ENCODE measurements around the gene PLCH2. TPM values are rescaled to one million over a fixed set of nuclear protein-coding genes. Genes with fewer than 3 reads are reported as not detected.

Gene PLCH2
- total RNA-seq, 4 donors from 2014 or later: 83.3 to 324 (median 130) TPM

DNA sequence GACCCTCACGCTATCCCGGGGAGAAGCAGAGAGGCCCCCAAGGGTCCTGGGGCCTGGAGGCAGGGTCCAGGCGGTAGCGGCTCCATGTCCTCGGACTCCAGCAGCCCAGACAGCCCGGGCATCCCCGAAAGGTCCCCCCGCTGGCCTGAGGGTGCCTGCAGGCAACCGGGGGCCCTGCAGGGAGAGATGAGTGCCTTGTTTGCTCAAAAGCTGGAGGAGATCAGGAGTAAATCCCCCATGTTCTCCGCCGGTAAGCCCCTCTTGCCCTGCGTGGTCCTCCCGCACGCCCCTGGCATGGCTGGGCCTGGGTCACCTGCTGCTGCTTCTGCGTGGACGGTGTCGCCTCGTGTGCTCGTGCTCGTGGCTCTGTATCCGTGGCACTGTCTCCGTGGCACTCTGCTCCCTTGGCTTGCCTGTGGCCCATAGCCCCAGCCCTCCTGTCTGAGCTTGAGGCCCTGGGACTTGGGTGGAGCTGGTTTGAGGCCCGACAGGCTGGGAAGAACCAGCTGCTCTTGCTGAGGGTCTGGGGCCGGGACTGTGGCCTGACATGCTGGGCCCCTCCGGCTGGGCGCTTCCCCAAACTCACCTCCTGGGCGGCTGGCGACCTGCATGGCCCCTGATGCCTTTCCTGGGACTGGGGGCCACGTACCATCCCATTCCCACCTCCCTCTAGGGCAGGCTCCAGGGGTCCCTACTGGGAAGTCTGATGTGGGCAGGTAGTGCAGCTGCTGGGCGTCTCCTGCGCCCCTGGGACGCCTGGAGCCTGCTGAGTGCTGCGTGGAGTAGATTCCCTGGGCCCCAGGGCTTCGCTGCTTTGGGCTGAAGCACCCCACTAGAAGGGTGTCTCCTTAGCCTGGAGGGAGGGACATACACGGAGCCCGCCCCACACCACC is 26.8 kb downstream of the PLCH2 start:
- Histone ChIP-seq H3K4me1 (peaks cover 26% of the 10 kb centered on the region), H3K9me3 (no peaks in the 10 kb centered on the region), H3K4me3 (no peak overlapping the region), H3K27me3 (peaks cover 51% of the 10 kb centered on the region), H3K27ac (no peak overlapping the region), H3K36me3 (peaks cover 14% of the 10 kb centered on the region)
- WGBS: 81% methylated on average over 15 of the region's 36 CpGs
- DNase-seq (ENCODE audit: low spot score in 2 of 2): no peak
- TF ChIP-seq, protein P1, sequence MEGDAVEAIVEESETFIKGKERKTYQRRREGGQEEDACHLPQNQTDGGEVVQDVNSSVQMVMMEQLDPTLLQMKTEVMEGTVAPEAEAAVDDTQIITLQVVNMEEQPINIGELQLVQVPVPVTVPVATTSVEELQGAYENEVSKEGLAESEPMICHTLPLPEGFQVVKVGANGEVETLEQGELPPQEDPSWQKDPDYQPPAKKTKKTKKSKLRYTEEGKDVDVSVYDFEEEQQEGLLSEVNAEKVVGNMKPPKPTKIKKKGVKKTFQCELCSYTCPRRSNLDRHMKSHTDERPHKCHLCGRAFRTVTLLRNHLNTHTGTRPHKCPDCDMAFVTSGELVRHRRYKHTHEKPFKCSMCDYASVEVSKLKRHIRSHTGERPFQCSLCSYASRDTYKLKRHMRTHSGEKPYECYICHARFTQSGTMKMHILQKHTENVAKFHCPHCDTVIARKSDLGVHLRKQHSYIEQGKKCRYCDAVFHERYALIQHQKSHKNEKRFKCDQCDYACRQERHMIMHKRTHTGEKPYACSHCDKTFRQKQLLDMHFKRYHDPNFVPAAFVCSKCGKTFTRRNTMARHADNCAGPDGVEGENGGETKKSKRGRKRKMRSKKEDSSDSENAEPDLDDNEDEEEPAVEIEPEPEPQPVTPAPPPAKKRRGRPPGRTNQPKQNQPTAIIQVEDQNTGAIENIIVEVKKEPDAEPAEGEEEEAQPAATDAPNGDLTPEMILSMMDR (IDR thresholded peaks at IDR 0.05): no peak
- TF ChIP-seq POLR2A (IDR thresholded peaks at IDR 0.05) (no peak), EP300 (IDR thresholded peaks at IDR 0.05) (no peak), POLR2AphosphoS5 (IDR thresholded peaks at IDR 0.05) (no peak)

DNA sequence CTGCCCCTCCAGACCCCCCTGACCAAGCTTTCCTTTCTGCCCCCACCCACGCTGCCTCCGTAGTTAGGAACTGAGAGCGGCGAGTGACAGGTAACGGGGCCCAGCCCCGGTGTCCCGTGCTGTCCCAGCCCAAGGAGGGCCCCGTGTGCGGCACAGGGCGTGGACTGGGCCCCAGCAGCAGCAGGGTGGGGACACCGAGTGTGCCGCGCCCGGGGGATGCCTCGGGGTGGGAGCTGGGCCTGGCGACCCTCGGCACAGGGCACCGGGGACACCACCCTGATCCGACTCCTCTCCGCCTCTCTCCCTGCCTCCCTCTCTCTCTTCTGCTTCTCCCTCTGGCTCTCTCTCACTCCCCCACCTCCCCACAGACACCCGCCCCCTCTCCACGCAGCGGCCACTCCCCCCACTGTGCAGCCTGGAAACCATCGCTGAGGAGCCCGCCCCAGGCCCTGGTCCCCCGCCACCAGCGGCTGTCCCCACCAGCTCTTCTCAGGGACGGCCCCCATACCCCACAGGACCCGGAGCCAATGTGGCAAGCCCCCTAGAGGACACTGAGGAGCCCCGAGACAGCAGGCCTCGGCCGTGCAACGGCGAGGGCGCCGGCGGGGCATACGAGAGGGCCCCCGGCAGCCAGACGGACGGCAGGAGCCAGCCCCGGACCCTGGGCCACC is 27.6 kb downstream of the PLCH2 start:
- Histone ChIP-seq H3K9me3 (no peaks in the 10 kb centered on the region), H3K36me3 (peaks cover 22% of the 10 kb centered on the region), H3K4me1 (peaks cover 26% of the 10 kb centered on the region), H3K27ac (no peak overlapping the region), H3K27me3 (peaks cover 47% of the 10 kb centered on the region), H3K4me3 (no peak overlapping the region)
- DNase-seq (ENCODE audit: low spot score in 2 of 2): no peak
- WGBS: 65% methylated on average over 22 of the region's 42 CpGs
- TF ChIP-seq EP300 (IDR thresholded peaks at IDR 0.05): no peak
- TF ChIP-seq, protein P1 (IDR thresholded peaks at IDR 0.05): no peak
- TF ChIP-seq POLR2A (IDR thresholded peaks at IDR 0.05): no peak
- TF ChIP-seq POLR2AphosphoS5 (IDR thresholded peaks at IDR 0.05): no peak

DNA sequence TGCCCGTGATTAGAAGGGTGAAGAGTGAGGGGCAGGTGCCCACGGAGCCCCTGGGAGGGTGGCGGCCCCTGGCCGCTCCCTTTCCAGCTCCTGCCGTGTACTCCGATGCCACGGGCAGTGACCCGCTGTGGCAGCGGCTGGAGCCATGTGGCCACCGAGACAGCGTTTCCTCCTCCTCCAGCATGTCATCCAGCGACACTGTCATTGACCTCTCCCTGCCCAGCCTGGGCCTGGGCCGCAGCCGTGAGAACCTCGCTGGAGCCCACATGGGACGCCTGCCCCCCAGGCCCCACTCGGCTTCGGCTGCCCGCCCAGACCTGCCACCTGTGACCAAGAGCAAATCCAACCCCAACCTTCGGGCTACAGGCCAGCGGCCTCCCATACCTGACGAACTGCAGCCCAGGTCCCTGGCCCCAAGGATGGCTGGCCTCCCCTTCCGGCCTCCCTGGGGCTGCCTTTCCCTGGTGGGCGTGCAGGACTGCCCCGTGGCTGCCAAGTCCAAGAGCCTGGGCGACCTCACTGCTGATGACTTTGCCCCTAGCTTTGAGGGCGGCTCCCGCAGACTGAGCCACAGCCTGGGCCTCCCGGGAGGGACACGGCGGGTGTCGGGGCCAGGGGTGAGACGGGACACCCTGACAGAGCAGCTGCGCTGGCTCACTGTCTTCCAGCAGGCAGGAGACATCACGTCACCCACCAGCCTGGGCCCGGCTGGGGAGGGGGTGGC is 28.3 kb downstream of the PLCH2 start:
- 60% methylated on average over 9 of the region's 36 CpGs for WGBS
- no peak for TF ChIP-seq POLR2AphosphoS5 (IDR thresholded peaks at IDR 0.05)
- TF ChIP-seq POLR2A (IDR thresholded peaks at IDR 0.05): no peak
- no peak for TF ChIP-seq EP300 (IDR thresholded peaks at IDR 0.05)
- TF ChIP-seq, protein P1 (IDR thresholded peaks at IDR 0.05): no peak
- H3K4me1 ChIP-seq: peaks cover 26% of the 10 kb centered on the region
- H3K9me3 ChIP-seq: no peaks in the 10 kb centered on the region
- no peak for DNase-seq (ENCODE audit: low spot score in 2 of 2)
- H3K27ac ChIP-seq: no peak overlapping the region
- H3K36me3 ChIP-seq: peaks cover 29% of the 10 kb centered on the region
- no peak overlapping the region for H3K4me3 ChIP-seq
- peaks cover 42% of the 10 kb centered on the region for H3K27me3 ChIP-seq

DNA sequence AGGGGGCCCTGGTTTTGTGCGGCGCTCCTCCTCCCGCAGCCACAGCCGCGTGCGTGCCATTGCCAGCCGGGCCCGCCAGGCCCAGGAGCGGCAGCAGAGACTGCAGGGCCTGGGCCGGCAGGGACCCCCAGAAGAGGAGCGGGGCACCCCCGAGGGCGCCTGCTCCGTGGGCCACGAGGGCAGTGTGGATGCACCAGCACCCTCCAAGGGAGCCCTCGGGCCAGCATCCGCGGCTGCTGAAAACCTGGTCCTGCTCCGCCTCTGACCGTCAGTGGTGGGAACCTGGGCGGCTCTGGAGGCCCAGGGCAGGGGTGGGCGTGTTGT is 28.8 kb downstream of the PLCH2 start:
- no peaks in the 10 kb centered on the region for H3K9me3 ChIP-seq
- no peak for TF ChIP-seq POLR2AphosphoS5 (IDR thresholded peaks at IDR 0.05)
- no peak for TF ChIP-seq EP300 (IDR thresholded peaks at IDR 0.05)
- TF ChIP-seq, protein P1 (IDR thresholded peaks at IDR 0.05): no peak
- TF ChIP-seq POLR2A (IDR thresholded peaks at IDR 0.05): no peak
- peaks cover 34% of the 10 kb centered on the region for H3K36me3 ChIP-seq
- DNase-seq (ENCODE audit: low spot score in 2 of 2): no peak
- H3K27me3 ChIP-seq: peaks cover 39% of the 10 kb centered on the region
- H3K4me1 ChIP-seq: peaks cover 22% of the 10 kb centered on the region
- WGBS: no CpG with 5 or more reads among the region's 22 CpGs
- H3K27ac ChIP-seq: no peak overlapping the region
- no peak overlapping the region for H3K4me3 ChIP-seq
